Endodermal cell (in vitro differentiated cells): Measurements from ENCODE around the gene IFI30. TPM values are rescaled to one million over a fixed set of nuclear protein-coding genes. Genes with fewer than 3 reads are reported as not detected.
A peak's percentile ranks its signal among the peaks of the same experiment; 100 is the strongest.

Source experiments
- DNase-seq: peaks from one replicate; pipeline ENCODE4 v3.0.0-alpha.2; 2017
- H3K27ac ChIP-seq: 2 replicates; pipeline ENCODE4 v1.5.1; 2013; ENCODE audit warnings: mild to moderate bottlenecking, low read depth, low read length, moderate library complexity
- H3K27me3 ChIP-seq: 2 replicates; pipeline ENCODE4 v1.6.1; 2013; ENCODE audit warnings: mild to moderate bottlenecking, low read length, moderate library complexity; ENCODE audit not compliant: insufficient read depth, control insufficient read depth, poor library complexity, severe bottlenecking
- H3K36me3 ChIP-seq: 2 replicates; pipeline ENCODE4 v1.7.0; 2013; ENCODE audit warnings: mild to moderate bottlenecking, low read length, moderate library complexity; ENCODE audit not compliant: control insufficient read depth, insufficient read depth
- H3K4me1 ChIP-seq: one replicate; pipeline ENCODE4 v1.7.0; 2013; ENCODE audit warnings: low read length; ENCODE audit not compliant: control insufficient read depth, insufficient read depth
- H3K4me3 ChIP-seq: 2 replicates; pipeline ENCODE4 v1.5.1; 2013; ENCODE audit warnings: mild to moderate bottlenecking, low read length, moderate library complexity
- H3K9ac ChIP-seq: 2 replicates; pipeline ENCODE4 v1.6.1; 2013; ENCODE audit warnings: mild to moderate bottlenecking, low read length, moderate library complexity; ENCODE audit not compliant: poor library complexity, severe bottlenecking; ENCODE audit errors: extremely low read depth
- H3K9me3 ChIP-seq: 2 replicates; pipeline ENCODE4 v1.6.1; 2013; ENCODE audit warnings: mild to moderate bottlenecking, low read length, moderate library complexity; ENCODE audit not compliant: control insufficient read depth
- H3K27ac Mint-ChIP-seq: 2 replicates; pipeline ENCODE4 v1.8.0; 2020; ENCODE audit warnings: mixed read lengths
- H3K27me3 Mint-ChIP-seq: 2 replicates; pipeline ENCODE4 v1.8.0; 2021; ENCODE audit warnings: mild to moderate bottlenecking, mixed read lengths; ENCODE audit not compliant: insufficient read depth
- H3K36me3 Mint-ChIP-seq: 2 replicates; pipeline ENCODE4 v1.8.0; 2020; ENCODE audit warnings: low read depth, mixed read lengths
- H3K4me1 Mint-ChIP-seq: 2 replicates; pipeline ENCODE4 v1.8.0; 2020; ENCODE audit warnings: mixed read lengths
- H3K4me3 Mint-ChIP-seq: 2 replicates; pipeline ENCODE4 v1.8.0; 2020; ENCODE audit warnings: mild to moderate bottlenecking, moderate library complexity, mixed read lengths
- H3K9me3 Mint-ChIP-seq: 2 replicates; pipeline ENCODE4 v1.8.0; 2020; ENCODE audit warnings: mild to moderate bottlenecking, mixed read lengths
- WGBS, 2 experiments: methylation state at CpG; one replicate each; pipeline versions ENCODE4 v1.1.5 to v1.1.7; 2013; ENCODE audit warnings: missing lambda C conversion rate in 2 of 2, mixed read lengths in 1 of 2; ENCODE audit not compliant: insufficient coverage in 1 of 2, insufficient read length in 1 of 2; 5-methylcytosine and 5-hydroxymethylcytosine counted together
- total RNA-seq, 2 donors: library from RNA; stranded (reverse); fragmentation: NEBNext Ultra II Directional in 1 of 2; extraction: Animal tissue kit (Norgen Biotek cat#: 25700) in 1 of 2; gene quantifications; 2 replicates in 1 of 2; 3 replicates in 1 of 2; pipeline ENCODE4 v1.2.1, GENCODE V29; 2021
- TF ChIP-seq, protein P1 (sequence below): fragments of 200-600 bp; sonication (generic); conservative IDR thresholded peaks from 2 replicates; pipeline ENCODE4 v1.5.0; 2021; ENCODE audit warnings: antibody characterized with exemption, mild to moderate bottlenecking

Gene IFI30
- total RNA-seq, 2 donors from 2014 or later: 10.6 to 11.0 TPM

DNA sequence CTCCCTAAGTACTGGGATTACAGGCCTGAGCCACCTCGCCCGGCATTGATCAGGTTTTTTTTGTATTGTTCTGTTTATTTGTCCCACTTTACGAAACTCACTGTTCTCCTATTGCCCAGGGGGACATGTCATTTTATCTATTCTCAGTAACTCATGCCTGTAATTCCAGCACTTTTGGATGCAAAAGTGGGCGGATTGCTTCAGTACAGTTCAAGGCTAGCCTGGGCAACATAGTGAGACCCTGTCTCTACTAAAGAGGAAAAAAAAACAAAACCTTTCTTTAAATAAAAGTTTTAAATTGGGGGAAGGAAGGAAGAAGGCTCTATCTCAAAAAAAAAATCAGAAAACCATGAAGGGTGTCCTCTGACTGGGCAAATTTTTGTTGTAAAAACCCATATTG, 16.7 kb downstream of the IFI30 start:
- Histone ChIP-seq H3K27me3 (no peaks in the 10 kb centered on the region), H3K36me3 (no peaks in the 10 kb centered on the region), H3K9ac (no peak overlapping the region), H3K4me1 (no peaks in the 10 kb centered on the region), H3K4me3 (no peak overlapping the region), H3K27ac (no peak overlapping the region), H3K9me3 (no peaks in the 10 kb centered on the region)
- peaks cover 14% of the 10 kb centered on the region for H3K4me1 Mint-ChIP-seq
- H3K4me3 Mint-ChIP-seq: no peak overlapping the region
- DNase-seq: no peak
- no peaks in the 10 kb centered on the region for H3K9me3 Mint-ChIP-seq
- TF ChIP-seq, protein P1, sequence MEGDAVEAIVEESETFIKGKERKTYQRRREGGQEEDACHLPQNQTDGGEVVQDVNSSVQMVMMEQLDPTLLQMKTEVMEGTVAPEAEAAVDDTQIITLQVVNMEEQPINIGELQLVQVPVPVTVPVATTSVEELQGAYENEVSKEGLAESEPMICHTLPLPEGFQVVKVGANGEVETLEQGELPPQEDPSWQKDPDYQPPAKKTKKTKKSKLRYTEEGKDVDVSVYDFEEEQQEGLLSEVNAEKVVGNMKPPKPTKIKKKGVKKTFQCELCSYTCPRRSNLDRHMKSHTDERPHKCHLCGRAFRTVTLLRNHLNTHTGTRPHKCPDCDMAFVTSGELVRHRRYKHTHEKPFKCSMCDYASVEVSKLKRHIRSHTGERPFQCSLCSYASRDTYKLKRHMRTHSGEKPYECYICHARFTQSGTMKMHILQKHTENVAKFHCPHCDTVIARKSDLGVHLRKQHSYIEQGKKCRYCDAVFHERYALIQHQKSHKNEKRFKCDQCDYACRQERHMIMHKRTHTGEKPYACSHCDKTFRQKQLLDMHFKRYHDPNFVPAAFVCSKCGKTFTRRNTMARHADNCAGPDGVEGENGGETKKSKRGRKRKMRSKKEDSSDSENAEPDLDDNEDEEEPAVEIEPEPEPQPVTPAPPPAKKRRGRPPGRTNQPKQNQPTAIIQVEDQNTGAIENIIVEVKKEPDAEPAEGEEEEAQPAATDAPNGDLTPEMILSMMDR: no peak
- 92 to 100% methylated on average over 1 to 4 of the region's 4 CpGs for WGBS, 2 experiments
- no peak overlapping the region for H3K27ac Mint-ChIP-seq
- no peaks in the 10 kb centered on the region for H3K27me3 Mint-ChIP-seq
- no peaks in the 10 kb centered on the region for H3K36me3 Mint-ChIP-seq

DNA sequence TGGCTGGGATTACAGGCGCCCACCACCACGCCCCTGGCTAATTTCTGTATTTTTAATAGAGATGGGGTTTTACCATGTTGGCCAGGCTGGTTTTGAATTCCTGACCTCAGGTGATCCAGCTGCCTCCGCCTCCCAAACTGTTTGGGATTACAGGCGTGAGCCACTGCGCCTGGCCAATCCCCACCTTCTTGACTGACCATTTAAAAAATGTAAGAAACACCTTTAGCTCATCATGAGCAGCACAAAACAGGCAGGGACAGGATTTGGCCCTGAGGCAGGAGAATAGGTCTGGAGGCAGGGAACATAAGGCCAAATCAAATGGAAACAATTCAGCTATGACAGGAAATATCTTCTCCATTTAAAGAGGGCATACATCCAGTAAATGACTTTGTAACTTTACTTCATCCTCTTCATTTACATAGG, 18.0 kb downstream of the IFI30 start:
- no peak overlapping the region for H3K27ac ChIP-seq

GRCh38 chr19:18192673-18193387, 19.2 kb downstream of the IFI30 start, which contains the start of gene MPV17L2:
TSS of gene MPV17L2 (plus strand) at chr19:18193218. CDS start at chr19:18193282, 64 bp downstream.
- peak within 1 kb of the TSS; percentile 82 for H3K4me3 Mint-ChIP-seq

More for the DNA sequence above, 18.0 kb downstream of the IFI30 start:
- peak overlapping the region; percentile 92 for H3K27ac Mint-ChIP-seq
- 88 to 96% methylated on average over 3 to 5 of the region's 5 CpGs for WGBS, 2 experiments
- peaks cover 10% of the 10 kb centered on the region for H3K4me1 Mint-ChIP-seq
- H3K4me3 Mint-ChIP-seq: peak overlapping the region; percentile 82
- H3K27me3 Mint-ChIP-seq: no peaks in the 10 kb centered on the region
- peaks cover 8% of the 10 kb centered on the region for H3K36me3 Mint-ChIP-seq
- no peak for DNase-seq
- Histone ChIP-seq H3K9ac (no peak overlapping the region), H3K4me1 (no peaks in the 10 kb centered on the region), H3K27me3 (no peaks in the 10 kb centered on the region), H3K9me3 (no peaks in the 10 kb centered on the region), H3K4me3 (no peak overlapping the region), H3K36me3 (peaks cover 8% of the 10 kb centered on the region)
- no peaks in the 10 kb centered on the region for H3K9me3 Mint-ChIP-seq
- TF ChIP-seq, protein P1: no peak

More at GRCh38 chr19:18192673-18193387, 19.2 kb downstream of the IFI30 start, which contains the start of gene MPV17L2:
- no peaks in the 10 kb centered on the region for H3K4me1 ChIP-seq
- H3K9me3 Mint-ChIP-seq: no peaks in the 10 kb centered on the region
- peak within 1 kb of the TSS; percentile 53 for H3K9ac ChIP-seq
- TF ChIP-seq, protein P1: no peak
- peak within 1 kb of the TSS; percentile 93 for H3K4me3 ChIP-seq
- no peaks in the 10 kb centered on the region for H3K27me3 Mint-ChIP-seq
- peaks cover 8% of the 10 kb centered on the region for H3K36me3 Mint-ChIP-seq
- peak within 1 kb of the TSS; percentile 57 for H3K27ac ChIP-seq
- no peaks in the 10 kb centered on the region for H3K27me3 ChIP-seq
- DNase-seq: peak; percentile 100
- peak within 1 kb of the TSS; percentile 92 for H3K27ac Mint-ChIP-seq
- H3K36me3 ChIP-seq: peaks cover 8% of the 10 kb centered on the region
- H3K9me3 ChIP-seq: no peaks in the 10 kb centered on the region
- WGBS, 2 experiments: 0 to 1% methylated on average over 56 to 74 of the region's 74 CpGs
- peaks cover 10% of the 10 kb centered on the region for H3K4me1 Mint-ChIP-seq
